Sigmoid colon (tissue), 7 donors: Measurements from ENCODE around the gene STAT1. TPM values are rescaled to one million over a fixed set of nuclear protein-coding genes. Genes with fewer than 3 reads are reported as not detected.

Experiments used
- DNase-seq: peaks from one replicate; pipeline ENCODE4 v3.0.0-alpha.2; 2019
- H3K27ac ChIP-seq, 4 donors: fragments of 200-600 bp; sonication (generic); one replicate each; pipeline ENCODE4 v1.5.1; 2016 to 2019; ENCODE audit warnings: mild to moderate bottlenecking in 1 of 4
- H3K27me3 ChIP-seq, 3 donors: fragments of 200-600 bp; sonication (generic); one replicate each; pipeline ENCODE4 v1.5.1; 2019; ENCODE audit warnings: mild to moderate bottlenecking in 1 of 3
- H3K36me3 ChIP-seq, 4 donors: fragments of 200-600 bp; sonication (generic); one replicate each; pipeline ENCODE4 v1.5.1; 2016 to 2019
- H3K4me1 ChIP-seq, 4 donors: fragments of 200-600 bp; sonication (generic); one replicate each; pipeline ENCODE4 v1.5.1; 2017 to 2019
- H3K4me3 ChIP-seq, 4 donors: fragments of 200-600 bp; sonication (generic); one replicate each; pipeline ENCODE4 v1.5.1; 2017 to 2019; ENCODE audit warnings: mild to moderate bottlenecking in 2 of 4, moderate library complexity in 1 of 4
- H3K9me3 ChIP-seq, 4 donors: fragments of 200-600 bp in 3 of 4; sonication (generic) in 3 of 4; one replicate each; pipeline versions ENCODE4 v1.5.1 to v1.6.1; 2013 to 2019
- EP300 ChIP-seq, 4 donors: sonication (generic); formaldehyde crosslinking; IDR thresholded peaks; one replicate each; pipeline ENCODE4 v1.6.1; 2017; ENCODE audit warnings: antibody characterized with exemption in 4 of 4
- POLR2A ChIP-seq, 2 donors: fragments of 450-650 bp; IDR thresholded peaks; one replicate each; pipeline ENCODE4 v1.6.1; 2016; ENCODE audit warnings: antibody characterized with exemption in 2 of 2, mild to moderate bottlenecking in 2 of 2, moderate library complexity in 2 of 2
- POLR2AphosphoS5 ChIP-seq, 4 donors: sonication (generic); formaldehyde crosslinking; IDR thresholded peaks; one replicate each; pipeline ENCODE4 v1.6.1; 2017; ENCODE audit warnings: antibody characterized with exemption in 4 of 4
- WGBS, 2 donors: extraction: QIAGEN DNeasy Blood & Tissue Kit; methylation state at CpG; one replicate each; pipeline ENCODE4 v1.1.7; 2013; 5-methylcytosine and 5-hydroxymethylcytosine counted together
- intact Hi-C: fragments of 100-400 bp; cut with DNase I; formaldehyde crosslinking; loops from one replicate; pipeline ENCODE4 v1.15.1; 2023
- polyA plus RNA-seq, 3 donors: library from polyadenylated mRNA; stranded (reverse); fragments of 200-250 nt; gene quantifications; one replicate each; pipeline ENCODE4 v1.2.3, GENCODE V29; 2013
- total RNA-seq, 4 donors: library from RNA; depleted of rRNA; stranded (reverse); fragments of >200 nt; gene quantifications; one replicate each; pipeline ENCODE4 v1.1.0, GENCODE V29; 2016
- TF ChIP-seq, protein P1 (sequence below), 4 experiments: fragments of 450-650 bp in 3 of 4; fragments of 200-600 bp in 1 of 4; IDR thresholded peaks; one replicate each; pipeline ENCODE4 v1.5.1; 2016 to 2019; ENCODE audit warnings: antibody characterized with exemption in 4 of 4, mild to moderate bottlenecking in 3 of 4, moderate library complexity in 2 of 4
- donor health status: healthy with polysubstance abuse.
- donor health status: Bipolar disorder and iron deficiency.
- donor health status: healthy.

STAT1 gene
- total and polyA plus RNA-seq, 7 donors = 32.8 to 93.8 (median 51.8) TPM

DNA sequence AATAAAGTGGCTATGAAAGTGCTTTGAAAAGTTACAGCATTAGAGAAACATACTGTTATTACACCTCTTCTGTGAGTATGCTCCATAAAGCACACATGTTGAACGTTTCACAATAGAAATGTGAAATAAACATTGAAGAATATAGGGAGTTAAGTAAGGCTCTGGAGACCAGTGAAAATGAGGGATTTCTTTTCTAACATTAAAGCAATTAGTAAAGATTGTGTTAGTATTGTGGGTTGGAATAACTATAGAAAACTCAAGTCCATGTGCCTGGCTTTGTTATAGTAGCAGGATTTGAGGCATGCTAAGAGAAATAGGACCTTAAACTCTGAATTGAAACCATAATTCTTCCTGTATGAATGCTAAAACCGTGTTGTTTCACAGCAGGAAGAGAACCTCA lies 70.3 kb downstream of the STAT1 start:
- Histone ChIP-seq H3K9me3 (no peaks in the 10 kb centered on the region), H3K27ac (no peak overlapping the region), H3K4me3 (no peak overlapping the region), H3K4me1 (peaks cover 0 to 43% (median 25%) of the 10 kb centered on the region in 4 donors), H3K27me3 (no peaks in the 10 kb centered on the region), H3K36me3 (no peaks in the 10 kb centered on the region)
- DNase-seq = no peak
- WGBS, 2 donors = 46 to 69% methylated on average over 2 of the region's 2 CpGs
- intact Hi-C loops = no loop called here
- no peak for TF ChIP-seq POLR2A (IDR thresholded peaks at IDR 0.05)
- no peak for TF ChIP-seq EP300 (IDR thresholded peaks at IDR 0.05)
- TF ChIP-seq POLR2AphosphoS5 (IDR thresholded peaks at IDR 0.05) = no peak
- TF ChIP-seq, protein P1, sequence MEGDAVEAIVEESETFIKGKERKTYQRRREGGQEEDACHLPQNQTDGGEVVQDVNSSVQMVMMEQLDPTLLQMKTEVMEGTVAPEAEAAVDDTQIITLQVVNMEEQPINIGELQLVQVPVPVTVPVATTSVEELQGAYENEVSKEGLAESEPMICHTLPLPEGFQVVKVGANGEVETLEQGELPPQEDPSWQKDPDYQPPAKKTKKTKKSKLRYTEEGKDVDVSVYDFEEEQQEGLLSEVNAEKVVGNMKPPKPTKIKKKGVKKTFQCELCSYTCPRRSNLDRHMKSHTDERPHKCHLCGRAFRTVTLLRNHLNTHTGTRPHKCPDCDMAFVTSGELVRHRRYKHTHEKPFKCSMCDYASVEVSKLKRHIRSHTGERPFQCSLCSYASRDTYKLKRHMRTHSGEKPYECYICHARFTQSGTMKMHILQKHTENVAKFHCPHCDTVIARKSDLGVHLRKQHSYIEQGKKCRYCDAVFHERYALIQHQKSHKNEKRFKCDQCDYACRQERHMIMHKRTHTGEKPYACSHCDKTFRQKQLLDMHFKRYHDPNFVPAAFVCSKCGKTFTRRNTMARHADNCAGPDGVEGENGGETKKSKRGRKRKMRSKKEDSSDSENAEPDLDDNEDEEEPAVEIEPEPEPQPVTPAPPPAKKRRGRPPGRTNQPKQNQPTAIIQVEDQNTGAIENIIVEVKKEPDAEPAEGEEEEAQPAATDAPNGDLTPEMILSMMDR (IDR thresholded peaks at IDR 0.05) = no peak

DNA sequence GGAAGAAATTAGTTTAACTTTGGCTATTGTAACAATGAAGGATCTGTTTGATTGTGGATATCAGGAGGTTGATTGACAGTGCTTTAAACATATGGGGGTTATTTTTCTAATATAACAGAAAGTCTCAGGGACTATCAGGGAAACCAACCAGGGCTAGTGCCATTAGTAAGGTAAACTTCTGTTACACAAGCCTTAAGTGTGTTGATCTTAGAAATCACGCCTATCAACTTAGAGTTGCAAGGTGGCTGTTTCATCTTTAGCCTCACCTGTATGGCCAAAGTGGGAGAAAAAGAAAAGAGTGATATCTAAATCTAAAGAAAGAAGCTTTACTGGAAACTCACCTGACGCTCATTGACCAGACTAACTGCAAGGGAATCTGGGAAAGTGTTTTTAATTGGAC lies 71.3 kb downstream of the STAT1 start:
- Histone ChIP-seq H3K4me1 (peaks cover 0 to 40% (median 22%) of the 10 kb centered on the region in 4 donors), H3K36me3 (no peaks in the 10 kb centered on the region), H3K4me3 (no peak overlapping the region), H3K27me3 (no peaks in the 10 kb centered on the region), H3K27ac (no peak overlapping the region), H3K9me3 (no peaks in the 10 kb centered on the region)
- TF ChIP-seq, protein P1 (IDR thresholded peaks at IDR 0.05) = no peak
- TF ChIP-seq POLR2A (IDR thresholded peaks at IDR 0.05) = no peak
- no peak for TF ChIP-seq EP300 (IDR thresholded peaks at IDR 0.05)
- no peak for TF ChIP-seq POLR2AphosphoS5 (IDR thresholded peaks at IDR 0.05)
- 93 to 98% methylated on average over 2 of the region's 2 CpGs for WGBS, 2 donors
- DNase-seq = no peak
- intact Hi-C loops = no loop called here

DNA sequence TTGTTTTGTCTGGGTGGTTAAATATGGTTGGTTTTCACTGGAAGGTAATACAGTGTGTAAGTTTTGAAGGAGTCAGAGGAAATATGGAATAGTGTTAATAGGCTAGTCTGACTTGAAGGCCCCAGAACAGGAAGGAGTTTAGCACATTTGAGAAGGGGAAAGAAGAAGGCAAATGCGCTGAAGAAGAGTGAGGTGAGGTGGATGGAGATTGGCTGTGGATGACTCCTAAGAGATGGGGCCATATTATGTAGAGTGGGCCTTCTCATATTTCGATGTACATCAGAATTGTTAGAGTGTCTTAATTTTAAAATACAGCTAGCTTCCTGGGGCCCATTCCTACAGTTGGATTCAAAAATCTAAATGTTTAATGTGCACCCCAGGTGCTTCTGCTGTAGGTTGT lies 72.4 kb downstream of the STAT1 start:
- intact Hi-C loops = no loop called here
- Histone ChIP-seq H3K4me1 (peaks cover 0 to 30% (median 16%) of the 10 kb centered on the region in 4 donors), H3K36me3 (no peaks in the 10 kb centered on the region), H3K27me3 (no peaks in the 10 kb centered on the region), H3K27ac (no peak overlapping the region), H3K4me3 (no peak overlapping the region), H3K9me3 (no peaks in the 10 kb centered on the region)
- TF ChIP-seq, protein P1 (IDR thresholded peaks at IDR 0.05) = no peak
- no peak for TF ChIP-seq POLR2AphosphoS5 (IDR thresholded peaks at IDR 0.05)
- TF ChIP-seq EP300 (IDR thresholded peaks at IDR 0.05) = no peak
- TF ChIP-seq POLR2A (IDR thresholded peaks at IDR 0.05) = no peak
- 99% methylated on average over 2 of the region's 2 CpGs for WGBS, 2 donors
- no peak for DNase-seq

DNA sequence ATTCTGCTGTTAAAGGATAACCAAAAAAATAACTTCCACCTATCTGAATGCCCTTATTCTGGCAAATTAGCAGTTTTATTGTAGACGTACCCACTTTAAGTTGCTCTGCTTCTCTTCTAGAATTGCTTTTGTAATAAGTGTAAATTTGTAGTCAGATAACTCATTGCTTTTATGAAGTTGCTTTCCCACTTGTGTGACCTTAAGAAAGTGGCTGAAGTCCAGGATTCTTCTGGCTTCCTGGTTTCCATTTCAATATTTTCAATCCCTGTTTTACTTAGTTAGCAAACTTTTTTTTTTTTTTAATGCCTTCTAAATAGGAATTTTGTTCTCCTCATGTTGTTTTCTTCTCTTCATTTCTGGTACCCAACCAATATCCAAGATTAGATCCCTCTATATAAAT lies 73.5 kb downstream of the STAT1 start:
- H3K27me3 ChIP-seq = no peaks in the 10 kb centered on the region
- no peak for DNase-seq
- intact Hi-C loops = no loop called here
- H3K4me3 ChIP-seq = no peak overlapping the region
- no peak for TF ChIP-seq EP300 (IDR thresholded peaks at IDR 0.05)
- TF ChIP-seq POLR2AphosphoS5 (IDR thresholded peaks at IDR 0.05) = peak in 1 of 4 donors; percentile 14
- no peak for TF ChIP-seq POLR2A (IDR thresholded peaks at IDR 0.05)
- TF ChIP-seq, protein P1 (IDR thresholded peaks at IDR 0.05) = no peak
- no peaks in the 10 kb centered on the region for H3K9me3 ChIP-seq
- peaks cover 0 to 30% (median 16%) of the 10 kb centered on the region in 4 donors for H3K4me1 ChIP-seq
- no peaks in the 10 kb centered on the region for H3K36me3 ChIP-seq
- peak overlapping the region in 1 of 4 donors; percentile 15 for H3K27ac ChIP-seq
- WGBS, 2 donors = 22 to 80% methylated on average over 1 of the region's 1 CpG

DNA sequence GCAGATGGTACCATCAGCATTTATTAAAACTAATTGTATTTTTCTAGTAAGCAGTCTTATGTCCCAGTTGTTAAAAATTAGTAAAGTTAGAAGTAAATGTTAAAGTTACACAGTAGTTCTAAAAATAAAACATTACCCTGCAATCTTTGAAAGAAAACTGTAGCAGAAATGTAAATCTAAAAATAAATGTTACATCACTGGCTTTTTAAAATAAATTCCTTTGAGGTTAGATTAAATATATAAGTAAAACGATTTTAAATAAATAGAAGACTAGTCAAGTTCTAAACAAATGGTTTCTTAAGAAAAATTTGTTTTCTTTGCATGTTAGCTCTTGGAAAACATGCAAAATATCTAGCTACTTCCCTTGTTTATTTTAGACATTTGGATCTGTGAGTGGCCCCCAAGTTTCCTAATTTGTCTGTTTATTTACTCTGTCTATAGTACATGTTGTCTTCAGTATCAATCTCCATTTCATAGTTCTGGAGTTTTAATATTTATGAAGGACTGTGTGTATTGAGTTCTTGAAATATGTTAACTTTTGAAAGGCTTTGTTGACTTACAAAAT lies 75.1 kb downstream of the STAT1 start:
- no peaks in the 10 kb centered on the region for H3K27me3 ChIP-seq
- peaks cover 0 to 30% (median 16%) of the 10 kb centered on the region in 4 donors for H3K4me1 ChIP-seq
- intact Hi-C loops = no loop called here
- no peak overlapping the region for H3K27ac ChIP-seq
- 36 to 60% methylated on average over 1 of the region's 1 CpG for WGBS, 2 donors
- TF ChIP-seq POLR2AphosphoS5 (IDR thresholded peaks at IDR 0.05) (no peak), EP300 (IDR thresholded peaks at IDR 0.05) (no peak), POLR2A (IDR thresholded peaks at IDR 0.05) (no peak)
- TF ChIP-seq, protein P1 (IDR thresholded peaks at IDR 0.05) = no peak
- peaks cover 0 to 7% (median 0%) of the 10 kb centered on the region in 4 donors for H3K36me3 ChIP-seq
- no peak overlapping the region for H3K4me3 ChIP-seq
- DNase-seq = no peak
- H3K9me3 ChIP-seq = no peaks in the 10 kb centered on the region
